Measurements from ENCODE around the gene GALNT2. TPM values are rescaled to one million over a fixed set of nuclear protein-coding genes. Genes with fewer than 3 reads are reported as not detected.

The GALNT2 gene
- total and polyA plus RNA-seq, 12 donors: 22.3 to 220 (median 85.7) TPM

GRCh38 chr1:230189341-230189740, 122.3 kb downstream of the GALNT2 start:
- intact Hi-C loops (cut with DNase I): no loop called here
- H3K4me3 ChIP-seq: no peak overlapping the region
- H3K27me3 ChIP-seq: no peaks in the 10 kb centered on the region
- TF ChIP-seq CTCF (IDR thresholded peaks at IDR 0.05) (no peak), POLR2A (IDR thresholded peaks at IDR 0.05) (no peak)
- peaks cover 23 to 38% of the 10 kb centered on the region in 2 donors for H3K4me1 ChIP-seq (replicated peaks in 1 of 2)
- no peak for DNase-seq
- no peaks in the 10 kb centered on the region for H3K36me3 ChIP-seq (replicated peaks in 1 of 2)
- 90 to 94% (median 93%) methylated on average over 8 of the region's 8 CpGs for WGBS, 4 donors
- peak overlapping the region in 1 of 5 donors; percentile 67 for H3K27ac ChIP-seq
- no peaks in the 10 kb centered on the region for H3K9me3 ChIP-seq (replicated peaks in 1 of 3)

- WGBS, 4 donors: 86 to 89% (median 89%) methylated on average over 5 of the region's 5 CpGs
- intact Hi-C loops (cut with DNase I): no loop called here
- Histone ChIP-seq H3K36me3 (replicated peaks in 1 of 2) (no peaks in the 10 kb centered on the region), H3K4me1 (replicated peaks in 1 of 2) (peaks cover 23 to 43% of the 10 kb centered on the region in 2 donors), H3K27me3 (no peaks in the 10 kb centered on the region), H3K27ac (peak overlapping the region in 1 of 5 donors; percentile 67), H3K9me3 (replicated peaks in 1 of 3) (no peaks in the 10 kb centered on the region), H3K4me3 (no peak overlapping the region)
- TF ChIP-seq CTCF (IDR thresholded peaks at IDR 0.05) (no peak), POLR2A (IDR thresholded peaks at IDR 0.05) (no peak)
- DNase-seq: peak in 1 of 7 donors; percentile 56
These were observed 122.8 kb downstream of the GALNT2 start for GRCh38 chr1:230189824-230190223.

- no peaks in the 10 kb centered on the region for H3K36me3 ChIP-seq (replicated peaks in 1 of 2)
- H3K4me3 ChIP-seq: no peak overlapping the region
- no peaks in the 10 kb centered on the region for H3K27me3 ChIP-seq
- 48 to 60% (median 58%) methylated on average over 9 of the region's 9 CpGs for WGBS, 4 donors
- H3K9me3 ChIP-seq (replicated peaks in 1 of 3): no peaks in the 10 kb centered on the region
- peak overlapping the region in 3 of 5 donors; percentile 32 to 67 (median 62) for H3K27ac ChIP-seq
- peak in 6 of 7 donors; percentile 63 to 78 (median 72) for DNase-seq
- TF ChIP-seq CTCF (IDR thresholded peaks at IDR 0.05): no peak
- no peak for TF ChIP-seq POLR2A (IDR thresholded peaks at IDR 0.05)
- intact Hi-C loops (cut with DNase I): no loop called here
- peaks cover 16 to 37% of the 10 kb centered on the region in 2 donors for H3K4me1 ChIP-seq (replicated peaks in 1 of 2)
These were observed 124.2 kb downstream of the GALNT2 start for GRCh38 chr1:230191079-230191804.

GRCh38 chr1:230191855-230192254, 124.8 kb downstream of the GALNT2 start:
- H3K4me3 ChIP-seq: no peak overlapping the region
- peaks cover 10 to 31% of the 10 kb centered on the region in 2 donors for H3K4me1 ChIP-seq (replicated peaks in 1 of 2)
- H3K27me3 ChIP-seq: no peaks in the 10 kb centered on the region
- 92 to 100% (median 93%) methylated on average over 3 to 4 of the region's 4 CpGs for WGBS, 4 donors
- TF ChIP-seq POLR2A (IDR thresholded peaks at IDR 0.05) (no peak), CTCF (IDR thresholded peaks at IDR 0.05) (no peak)
- peak in 1 of 7 donors; percentile 42 for DNase-seq
- no peaks in the 10 kb centered on the region for H3K9me3 ChIP-seq (replicated peaks in 1 of 3)
- H3K27ac ChIP-seq: peak overlapping the region in 3 of 5 donors; percentile 32 to 67 (median 62)
- intact Hi-C loops (cut with DNase I): no loop called here
- no peaks in the 10 kb centered on the region for H3K36me3 ChIP-seq (replicated peaks in 1 of 2)

All from adrenal gland (tissue), 12 donors.